ENCODE data around the gene AASDHPPT. TPM values are rescaled to one million over a fixed set of nuclear protein-coding genes. Genes with fewer than 3 reads are reported as not detected.
"Not testable (repeated sequence)": the region's sequence is repeated elsewhere in the genome, so short reads cannot be mapped to it uniquely, and the experiment has no call there.

AASDHPPT gene
- total RNA-seq: 10 to 100 TPM; 52.0 to 56.8 TPM

GRCh38 chr11:106077609-106078455 is at the start of gene AASDHPPT:
Gene AASDHPPT, plus strand, starts transcription at chr11:106077662. Its CDS starts 49 bp downstream, at chr11:106077711.
- POLR2A ChIA-PET: interaction anchor here (1.2 kb wide), 1 partner anchor 13 kb away, joined by 6 read pairs; no protein-coding TSS in a partner anchor
- CTCF ChIA-PET: interaction anchor here (1.3 to 1.4 kb wide), 2 partner anchors 10 to 15 kb away, joined by 5 to 6 read pairs; no protein-coding TSS in a partner anchor

- CTCF ChIA-PET: no interaction called here
Observed at GRCh38 chr11:106030609-106031008, 46.9 kb upstream of the AASDHPPT start.

GRCh38 chr11:106031202-106031810 is 46.2 kb upstream of the AASDHPPT start:
- CTCF ChIA-PET: no interaction called here
- POLR2A ChIA-PET: no interaction called here

More at GRCh38 chr11:106030609-106031008, 46.9 kb upstream of the AASDHPPT start:
- POLR2A ChIA-PET: no interaction called here

- ChIA-PET POLR2A (no interaction called here), CTCF (no interaction called here)
Observed at GRCh38 chr11:106031936-106032335, 45.5 kb upstream of the AASDHPPT start.

- POLR2A ChIA-PET: no interaction called here
- CTCF ChIA-PET: no interaction called here
Observed at GRCh38 chr11:106032861-106033260, 44.6 kb upstream of the AASDHPPT start.

GRCh38 chr11:106043540-106043939 is 33.9 kb upstream of the AASDHPPT start:
- ChIA-PET CTCF (no interaction called here), POLR2A (no interaction called here)

- ChIA-PET POLR2A (no interaction called here), CTCF (no interaction called here)
Observed at GRCh38 chr11:106047631-106048030, 29.8 kb upstream of the AASDHPPT start.

GRCh38 chr11:106049727-106050476 is 27.6 kb upstream of the AASDHPPT start:
- POLR2A ChIA-PET: no interaction called here
- CTCF ChIA-PET: no interaction called here

- ChIA-PET CTCF (no interaction called here), POLR2A (no interaction called here)
Observed at GRCh38 chr11:106051103-106051502, 26.4 kb upstream of the AASDHPPT start.

- POLR2A ChIA-PET, CTCF ChIA-PET: not testable (repeated sequence)
Observed at GRCh38 chr11:106058377-106058776, 19.1 kb upstream of the AASDHPPT start.

GRCh38 chr11:106059617-106060016 is 17.8 kb upstream of the AASDHPPT start:
- ChIA-PET POLR2A (no interaction called here), CTCF (no interaction called here)

- ChIA-PET POLR2A (no interaction called here), CTCF (no interaction called here)
Observed at GRCh38 chr11:106061249-106061784, 16.1 kb upstream of the AASDHPPT start.

- CTCF ChIA-PET: interaction anchor here (0.6 to 1.0 kb wide), 2 partner anchors 9 to 801 kb away, joined by 3 read pairs; no protein-coding TSS in a partner anchor
- POLR2A ChIA-PET: no interaction called here
Observed at GRCh38 chr11:106061954-106062949, 15.2 kb upstream of the AASDHPPT start.

GRCh38 chr11:106063009-106063408 is 14.5 kb upstream of the AASDHPPT start:
- POLR2A ChIA-PET: no interaction called here
- CTCF ChIA-PET: interaction anchor here (1.0 kb wide), 1 partner anchor 8 kb away, joined by 3 read pairs; no protein-coding TSS in a partner anchor

GRCh38 chr11:106070606-106071005 is 6.9 kb upstream of the AASDHPPT start:
- CTCF ChIA-PET: interaction anchor here (1.1 kb wide), 1 partner anchor 8 kb away, joined by 3 read pairs; no protein-coding TSS in a partner anchor
- POLR2A ChIA-PET: no interaction called here

GRCh38 chr11:106072804-106073203 is 4.7 kb upstream of the AASDHPPT start:
- CTCF ChIA-PET: no interaction called here
- POLR2A ChIA-PET: no interaction called here

GRCh38 chr11:106076171-106076918 is 1.1 kb upstream of the AASDHPPT start:
- POLR2A ChIA-PET: interaction anchor here (1.2 kb wide), 1 partner anchor 15 kb away, joined by 6 read pairs; no protein-coding TSS in a partner anchor
- CTCF ChIA-PET: interaction anchor here (1.4 kb wide), 1 partner anchor 16 kb away, joined by 6 read pairs; no protein-coding TSS in a partner anchor
